HepG2 (cell line): ENCODE measurements around the gene PRKAG1. TPM values are rescaled to one million over a fixed set of nuclear protein-coding genes. Genes with fewer than 3 reads are reported as not detected.
A peak's percentile ranks its signal among the peaks of the same experiment; 100 is the strongest.

ENCODE experiments used
- FIP1L1 ChIP-seq: fragments of 200-400 bp; formaldehyde crosslinking; IDR thresholded peaks from 2 replicates; pipeline ENCODE4 v1.6.1; 2018; ENCODE audit warnings: low read depth, mild to moderate bottlenecking, low read length, moderate library complexity, borderline replicate concordance; ENCODE audit not compliant: insufficient read depth
- HDAC2 ChIP-seq: sonication (generic); formaldehyde crosslinking; IDR thresholded peaks from 2 replicates; pipeline ENCODE4 v1.4.0; 2020; ENCODE audit warnings: missing genetic modification reagents
- HMG20B ChIP-seq: conservative IDR thresholded peaks from 2 replicates; pipeline ENCODE4 v1.6.1; 2016; ENCODE audit warnings: missing genetic modification reagents, missing compliant biosample characterization
- JDP2 ChIP-seq: sonication (generic); formaldehyde crosslinking; IDR thresholded peaks from 2 replicates; pipeline ENCODE4 v1.8.1; 2022; ENCODE audit warnings: missing genetic modification reagents, borderline replicate concordance
- KLF15 ChIP-seq: sonication (generic); formaldehyde crosslinking; IDR thresholded peaks from 2 replicates; pipeline ENCODE4 v1.8.1; 2023; ENCODE audit warnings: borderline replicate concordance, mild to moderate bottlenecking, inconsistent platforms, missing genetic modification reagents, mixed read lengths
- NPAS2 ChIP-seq: sonication (generic); formaldehyde crosslinking; IDR thresholded peaks from 2 replicates; pipeline ENCODE4 v1.8.0; 2022; ENCODE audit warnings: mild to moderate bottlenecking, missing genetic modification reagents, borderline replicate concordance
- RFX5 ChIP-seq: IDR thresholded peaks from 2 replicates; pipeline ENCODE4 v1.6.1; 2011; ENCODE audit warnings: low read depth, low read length, improper control_type of control experiment
- YEATS2 ChIP-seq: sonication (generic); formaldehyde crosslinking; IDR thresholded peaks from 2 replicates; pipeline ENCODE4 v1.4.0; 2020; ENCODE audit warnings: missing genetic modification reagents, borderline replicate concordance
- ZNF160 ChIP-seq: sonication (generic); formaldehyde crosslinking; IDR thresholded peaks from 2 replicates; pipeline ENCODE4 v1.8.0; 2022; ENCODE audit warnings: mild to moderate bottlenecking, inconsistent platforms, missing genetic modification reagents
- ZNF44 ChIP-seq: sonication (generic); formaldehyde crosslinking; IDR thresholded peaks from 2 replicates; pipeline ENCODE4 v1.5.1; 2020; ENCODE audit warnings: mild to moderate bottlenecking, missing genetic modification reagents
- ZNF460 ChIP-seq: sonication (generic); formaldehyde crosslinking; IDR thresholded peaks from 2 replicates; pipeline ENCODE4 v1.5.1; 2020; ENCODE audit warnings: missing genetic modification reagents, mild to moderate bottlenecking, borderline replicate concordance
- ZNF496 ChIP-seq: sonication (generic); formaldehyde crosslinking; IDR thresholded peaks from 2 replicates; pipeline ENCODE4 v1.8.1; 2023; ENCODE audit warnings: mild to moderate bottlenecking, moderate library complexity, missing genetic modification reagents; ENCODE audit not compliant: insufficient replicate concordance
- ZNF788 ChIP-seq: sonication (generic); formaldehyde crosslinking; IDR thresholded peaks from 2 replicates; pipeline ENCODE4 v1.5.0; 2020; ENCODE audit warnings: mild to moderate bottlenecking, missing genetic modification reagents, borderline replicate concordance
- ZNF841 ChIP-seq: sonication (generic); formaldehyde crosslinking; IDR thresholded peaks from 2 replicates; pipeline ENCODE4 v1.8.1; 2023; ENCODE audit warnings: missing genetic modification reagents, borderline replicate concordance
- ZNF883 ChIP-seq: sonication (generic); formaldehyde crosslinking; IDR thresholded peaks from 2 replicates; pipeline ENCODE4 v1.5.1; 2020; ENCODE audit warnings: mild to moderate bottlenecking, missing genetic modification reagents; ENCODE audit errors: not compliant biosample characterization
- polyA plus RNA-seq, 8 experiments: library from polyadenylated mRNA; depleted of rRNA in 3 of 8; stranded (reverse) in 7 of 8; unstranded in 1 of 8; fragments of >200 nt; fragmentation: Illumina TruSeq in 4 of 8; extraction: Trizol in 4 of 8; gene quantifications; 2 replicates each; pipeline versions ENCODE4 v1.2.1 to v1.2.3, GENCODE V29; 2011 to 2016; ENCODE audit warnings: low read depth in 4 of 8, missing spikeins in 1 of 8, mixed read lengths in 1 of 8; ENCODE audit not compliant: insufficient read depth in 1 of 8
- total RNA-seq, 5 experiments: library from RNA; depleted of rRNA; stranded (reverse); fragments of >200 nt; fragmentation: Illumina TruSeq; extraction: Trizol; gene quantifications; 2 replicates each; pipeline ENCODE4 v1.2.3, GENCODE V29; 2016; ENCODE audit warnings: low read depth in 1 of 5
- TF ChIP-seq, protein P1 (sequence below): sonication (generic); formaldehyde crosslinking; IDR thresholded peaks from 2 replicates; pipeline ENCODE4 v1.5.1; 2020; ENCODE audit warnings: missing genetic modification reagents, mild to moderate bottlenecking, borderline replicate concordance
- TF ChIP-seq, protein P2 (sequence below): sonication (generic); formaldehyde crosslinking; IDR thresholded peaks from 2 replicates; pipeline ENCODE4 v1.5.1; 2020; ENCODE audit warnings: mild to moderate bottlenecking, moderate library complexity, missing genetic modification reagents
- TF ChIP-seq, protein P3 (sequence below): IDR thresholded peaks from 2 replicates; pipeline ENCODE4 v1.6.1; 2012; ENCODE audit warnings: inconsistent platforms

Gene PRKAG1
- total and polyA plus RNA-seq, 2 of the 13 experiments (the other 11 are each of a cell fraction or from before 2014, with no cell fraction given) = 26.1 to 32.8 TPM

DNA sequence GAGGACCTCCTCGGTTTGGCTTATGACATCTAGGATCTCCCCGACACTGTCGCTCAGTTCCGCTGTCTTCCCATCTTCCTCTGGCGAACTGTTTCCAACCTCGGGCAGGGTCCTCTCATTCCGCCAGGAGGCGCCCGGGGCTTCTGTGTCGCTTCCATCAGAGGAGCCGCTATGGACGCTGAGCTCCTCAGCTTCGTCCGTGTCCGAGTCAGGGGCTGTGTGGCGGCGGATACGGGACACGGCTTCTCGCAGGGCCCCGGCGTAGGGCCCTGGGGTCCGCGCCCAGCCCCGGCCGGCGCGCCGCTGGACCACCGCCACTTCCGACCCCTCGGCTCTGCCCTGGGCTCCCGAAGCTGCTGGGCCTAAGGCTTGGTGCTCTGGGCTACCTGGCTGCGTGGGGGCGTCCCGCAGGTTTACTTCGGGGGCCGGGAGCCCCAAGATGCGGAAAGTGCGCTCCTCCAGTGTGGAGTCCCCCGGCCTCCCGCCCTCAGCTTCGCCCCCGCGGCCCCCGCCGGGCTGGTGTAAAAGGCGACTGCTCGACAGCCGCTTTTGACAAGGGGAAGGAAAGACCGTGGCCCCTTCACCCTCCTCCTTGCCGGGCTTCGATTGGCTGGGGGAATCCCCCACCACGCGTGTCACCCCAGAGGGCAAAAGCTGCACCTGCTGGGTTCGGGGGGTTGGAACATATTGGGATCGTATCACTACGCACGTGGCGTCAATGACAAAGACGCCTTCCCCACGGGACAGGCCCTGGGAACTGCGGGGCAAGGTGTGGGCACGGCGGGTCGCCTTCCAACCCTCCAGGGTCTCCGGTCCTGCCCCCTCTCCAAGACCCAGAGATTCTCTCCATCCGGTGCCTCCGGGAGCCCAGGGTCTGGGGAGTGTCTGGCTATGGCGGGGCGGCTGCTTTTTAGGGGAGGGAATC is 21.5 kb downstream of the PRKAG1 start (continued):
- TF ChIP-seq ZNF496 (CRISPR knock-in tag) = no peak
- TF ChIP-seq ZNF160 (CRISPR knock-in tag) = no peak
- TF ChIP-seq, protein P1, sequence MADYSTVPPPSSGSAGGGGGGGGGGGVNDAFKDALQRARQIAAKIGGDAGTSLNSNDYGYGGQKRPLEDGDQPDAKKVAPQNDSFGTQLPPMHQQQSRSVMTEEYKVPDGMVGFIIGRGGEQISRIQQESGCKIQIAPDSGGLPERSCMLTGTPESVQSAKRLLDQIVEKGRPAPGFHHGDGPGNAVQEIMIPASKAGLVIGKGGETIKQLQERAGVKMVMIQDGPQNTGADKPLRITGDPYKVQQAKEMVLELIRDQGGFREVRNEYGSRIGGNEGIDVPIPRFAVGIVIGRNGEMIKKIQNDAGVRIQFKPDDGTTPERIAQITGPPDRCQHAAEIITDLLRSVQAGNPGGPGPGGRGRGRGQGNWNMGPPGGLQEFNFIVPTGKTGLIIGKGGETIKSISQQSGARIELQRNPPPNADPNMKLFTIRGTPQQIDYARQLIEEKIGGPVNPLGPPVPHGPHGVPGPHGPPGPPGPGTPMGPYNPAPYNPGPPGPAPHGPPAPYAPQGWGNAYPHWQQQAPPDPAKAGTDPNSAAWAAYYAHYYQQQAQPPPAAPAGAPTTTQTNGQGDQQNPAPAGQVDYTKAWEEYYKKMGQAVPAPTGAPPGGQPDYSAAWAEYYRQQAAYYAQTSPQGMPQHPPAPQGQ = no peak
- no peak for TF ChIP-seq ZNF883 (CRISPR knock-in tag)
- TF ChIP-seq, protein P2, sequence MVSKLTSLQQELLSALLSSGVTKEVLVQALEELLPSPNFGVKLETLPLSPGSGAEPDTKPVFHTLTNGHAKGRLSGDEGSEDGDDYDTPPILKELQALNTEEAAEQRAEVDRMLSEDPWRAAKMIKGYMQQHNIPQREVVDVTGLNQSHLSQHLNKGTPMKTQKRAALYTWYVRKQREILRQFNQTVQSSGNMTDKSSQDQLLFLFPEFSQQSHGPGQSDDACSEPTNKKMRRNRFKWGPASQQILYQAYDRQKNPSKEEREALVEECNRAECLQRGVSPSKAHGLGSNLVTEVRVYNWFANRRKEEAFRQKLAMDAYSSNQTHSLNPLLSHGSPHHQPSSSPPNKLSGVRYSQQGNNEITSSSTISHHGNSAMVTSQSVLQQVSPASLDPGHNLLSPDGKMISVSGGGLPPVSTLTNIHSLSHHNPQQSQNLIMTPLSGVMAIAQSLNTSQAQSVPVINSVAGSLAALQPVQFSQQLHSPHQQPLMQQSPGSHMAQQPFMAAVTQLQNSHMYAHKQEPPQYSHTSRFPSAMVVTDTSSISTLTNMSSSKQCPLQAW (CRISPR knock-in tag) = no peak
- TF ChIP-seq, protein P3, sequence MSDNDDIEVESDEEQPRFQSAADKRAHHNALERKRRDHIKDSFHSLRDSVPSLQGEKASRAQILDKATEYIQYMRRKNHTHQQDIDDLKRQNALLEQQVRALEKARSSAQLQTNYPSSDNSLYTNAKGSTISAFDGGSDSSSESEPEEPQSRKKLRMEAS = 0 out of 2 replicates have a peak, but pooled peaks have one; percentile 12
- TF ChIP-seq HDAC2 = 0 out of 2 replicates have a peak, but pooled peaks have one; percentile 14
- no peak for TF ChIP-seq ZNF460 (CRISPR knock-in tag)
- TF ChIP-seq KLF15 (CRISPR knock-in tag) = no peak
- TF ChIP-seq YEATS2 (CRISPR knock-in tag) = no peak
- TF ChIP-seq ZNF788 (CRISPR knock-in tag) = no peak
- TF ChIP-seq FIP1L1 = no peak
- TF ChIP-seq ZNF44 (CRISPR knock-in tag) = no peak
- no peak for TF ChIP-seq NPAS2 (CRISPR knock-in tag)
- TF ChIP-seq ZNF841 (CRISPR knock-in tag) = no peak
- no peak for TF ChIP-seq RFX5
- TF ChIP-seq JDP2 (CRISPR knock-in tag) = no peak
- no peak for TF ChIP-seq HMG20B (CRISPR knock-in tag)
